Retinal pigment epithelial cell (primary cell): ENCODE measurements around the gene SUDS3.

ENCODE experiments used
- DNase-seq: peaks from one replicate; pipeline ENCODE4 v3.0.0-alpha.2; 2010; ENCODE audit warnings: low read depth
- H3K4me3 ChIP-seq: 2 replicates; pipeline ENCODE4 v1.5.1; 2011; ENCODE audit warnings: mild to moderate bottlenecking, low read length, control low read depth, moderate library complexity
- TF ChIP-seq, protein P1 (sequence below): conservative IDR thresholded peaks from 2 replicates; pipeline ENCODE4 v1.5.1; 2011; ENCODE audit warnings: low read depth, low read length, control low read depth, inconsistent platforms

Gene SUDS3, protein sequence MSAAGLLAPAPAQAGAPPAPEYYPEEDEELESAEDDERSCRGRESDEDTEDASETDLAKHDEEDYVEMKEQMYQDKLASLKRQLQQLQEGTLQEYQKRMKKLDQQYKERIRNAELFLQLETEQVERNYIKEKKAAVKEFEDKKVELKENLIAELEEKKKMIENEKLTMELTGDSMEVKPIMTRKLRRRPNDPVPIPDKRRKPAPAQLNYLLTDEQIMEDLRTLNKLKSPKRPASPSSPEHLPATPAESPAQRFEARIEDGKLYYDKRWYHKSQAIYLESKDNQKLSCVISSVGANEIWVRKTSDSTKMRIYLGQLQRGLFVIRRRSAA

GRCh38 chr12:118376089-118377020 is at the start of gene SUDS3:
SUDS3 (plus strand) TSS chr12:118376555; CDS start chr12:118376692, 137 bp downstream.
- peak within 1 kb of the TSS; percentile 95 for H3K4me3 ChIP-seq
- TF ChIP-seq, protein P1, sequence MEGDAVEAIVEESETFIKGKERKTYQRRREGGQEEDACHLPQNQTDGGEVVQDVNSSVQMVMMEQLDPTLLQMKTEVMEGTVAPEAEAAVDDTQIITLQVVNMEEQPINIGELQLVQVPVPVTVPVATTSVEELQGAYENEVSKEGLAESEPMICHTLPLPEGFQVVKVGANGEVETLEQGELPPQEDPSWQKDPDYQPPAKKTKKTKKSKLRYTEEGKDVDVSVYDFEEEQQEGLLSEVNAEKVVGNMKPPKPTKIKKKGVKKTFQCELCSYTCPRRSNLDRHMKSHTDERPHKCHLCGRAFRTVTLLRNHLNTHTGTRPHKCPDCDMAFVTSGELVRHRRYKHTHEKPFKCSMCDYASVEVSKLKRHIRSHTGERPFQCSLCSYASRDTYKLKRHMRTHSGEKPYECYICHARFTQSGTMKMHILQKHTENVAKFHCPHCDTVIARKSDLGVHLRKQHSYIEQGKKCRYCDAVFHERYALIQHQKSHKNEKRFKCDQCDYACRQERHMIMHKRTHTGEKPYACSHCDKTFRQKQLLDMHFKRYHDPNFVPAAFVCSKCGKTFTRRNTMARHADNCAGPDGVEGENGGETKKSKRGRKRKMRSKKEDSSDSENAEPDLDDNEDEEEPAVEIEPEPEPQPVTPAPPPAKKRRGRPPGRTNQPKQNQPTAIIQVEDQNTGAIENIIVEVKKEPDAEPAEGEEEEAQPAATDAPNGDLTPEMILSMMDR: peak; percentile 98
- no peak for DNase-seq

DNA sequence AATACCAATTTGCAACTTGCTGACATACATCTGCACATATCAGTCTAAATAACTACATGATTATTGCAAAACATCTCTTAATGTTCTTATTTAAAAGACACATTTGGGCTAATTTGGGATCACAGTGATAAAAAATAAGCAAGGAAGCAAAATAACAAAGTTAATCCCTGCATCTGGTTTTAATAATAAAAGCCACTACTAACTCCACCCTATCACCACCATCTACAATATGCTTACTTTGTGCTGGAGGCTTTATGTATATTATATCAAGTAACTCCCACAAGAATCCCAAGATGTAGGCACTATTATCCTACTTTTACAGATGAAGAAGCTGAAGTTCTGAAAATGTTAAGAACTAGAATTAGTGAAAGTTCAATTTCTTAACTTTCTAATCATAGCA is 49.4 kb upstream of the SUDS3 start:
- H3K4me3 ChIP-seq: no peak overlapping the region
- DNase-seq: no peak
- TF ChIP-seq, protein P1: no peak

GRCh38 chr12:118327391-118327790 is 49.0 kb upstream of the SUDS3 start:
- DNase-seq: no peak
- TF ChIP-seq, protein P1: no peak
- no peak overlapping the region for H3K4me3 ChIP-seq

DNA sequence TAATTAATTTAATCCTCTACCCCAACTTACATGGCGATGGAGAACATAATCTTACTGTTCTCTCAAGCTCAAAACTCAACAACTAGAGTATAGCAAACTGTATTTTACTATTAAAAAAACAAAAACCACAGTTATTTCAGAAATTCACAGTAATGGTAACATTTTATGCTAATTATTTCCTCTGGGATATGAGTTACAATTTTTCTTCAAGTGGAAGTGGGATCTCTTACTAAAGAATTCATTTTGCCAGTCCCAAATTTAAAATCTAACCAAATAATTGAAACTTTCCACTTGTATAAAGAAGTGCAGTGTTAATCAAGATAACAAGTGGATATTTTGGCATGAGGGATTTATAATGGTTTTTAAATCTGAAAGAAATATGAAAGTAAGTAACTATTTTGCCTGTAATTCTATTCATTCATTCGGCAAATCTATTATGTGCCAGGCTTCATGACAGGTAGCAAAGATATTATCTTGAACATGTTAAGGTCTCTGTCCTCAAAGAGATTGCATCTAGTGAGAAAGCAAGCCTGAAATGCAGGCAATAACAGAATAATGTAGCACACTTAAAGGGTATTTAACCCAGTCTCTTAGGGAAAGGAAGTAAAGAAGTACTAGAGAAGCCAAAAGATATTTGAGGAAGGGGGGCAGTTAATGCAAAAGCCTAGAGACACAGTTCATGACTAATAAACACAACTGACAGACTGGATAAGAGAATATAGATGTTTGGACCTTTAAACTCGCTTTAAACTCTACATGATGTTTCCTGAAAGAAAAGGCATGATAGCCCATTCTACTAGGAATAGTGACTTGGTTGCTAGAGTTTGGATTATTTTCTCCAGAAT is 47.6 kb upstream of the SUDS3 start:
- DNase-seq: no peak
- no peak overlapping the region for H3K4me3 ChIP-seq
- TF ChIP-seq, protein P1: no peak

GRCh38 chr12:118330421-118331018 is 45.8 kb upstream of the SUDS3 start:
- TF ChIP-seq, protein P1: no peak
- H3K4me3 ChIP-seq: no peak overlapping the region
- DNase-seq: no peak

GRCh38 chr12:118332511-118332910 is 43.8 kb upstream of the SUDS3 start:
- no peak overlapping the region for H3K4me3 ChIP-seq
- DNase-seq: no peak
- TF ChIP-seq, protein P1: no peak
